SKM-1 treated with dmso at 0.1 percent for 144 hours (cell line): ENCODE measurements around the gene PPARGC1A.

ENCODE experiments used
- DNase-seq: peaks from one replicate; lab custom pipeline; 2025; ENCODE audit not compliant: unreplicated experiment; lab: John Stamatoyannopoulos, UW

The PPARGC1A gene

DNA sequence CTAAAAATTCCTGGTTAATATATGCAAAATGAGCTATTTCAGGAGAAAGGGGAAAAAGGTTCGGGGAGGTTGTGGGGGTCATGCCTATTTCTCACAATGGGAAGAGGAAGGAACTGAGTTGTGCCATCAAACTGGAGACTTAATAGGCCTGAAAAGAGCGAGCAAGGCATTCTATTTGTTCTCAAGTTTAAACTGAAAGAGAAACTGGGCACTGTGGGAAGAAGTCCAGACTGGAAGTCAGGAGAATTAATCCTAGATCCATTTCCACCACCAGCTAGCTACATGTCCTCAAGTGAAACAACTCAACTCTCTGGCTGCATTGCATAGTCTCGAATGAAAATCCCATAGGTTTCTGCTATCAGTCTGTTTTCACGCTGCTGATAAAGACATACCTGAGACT is 50.6 kb downstream of the PPARGC1A start:
- DNase-seq, result no peak

DNA sequence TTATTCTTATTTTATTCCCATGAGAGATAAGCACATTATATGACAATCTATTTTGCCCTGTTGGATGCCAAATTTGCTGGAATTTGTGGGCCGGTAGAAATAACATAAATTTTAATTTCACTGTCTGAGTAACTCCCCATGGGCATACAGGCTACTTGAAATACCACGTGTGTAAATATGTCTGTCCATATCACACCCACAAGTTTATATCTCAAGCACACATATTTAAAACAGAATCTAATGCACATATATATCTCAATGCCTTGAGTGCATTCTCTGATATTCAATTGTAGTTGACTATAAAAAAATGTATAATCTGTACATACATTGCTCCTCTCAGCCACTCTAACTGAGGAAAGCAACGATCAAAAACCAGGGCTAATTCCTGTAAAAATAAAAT is 51.2 kb downstream of the PPARGC1A start:
- DNase-seq, result no peak

DNA sequence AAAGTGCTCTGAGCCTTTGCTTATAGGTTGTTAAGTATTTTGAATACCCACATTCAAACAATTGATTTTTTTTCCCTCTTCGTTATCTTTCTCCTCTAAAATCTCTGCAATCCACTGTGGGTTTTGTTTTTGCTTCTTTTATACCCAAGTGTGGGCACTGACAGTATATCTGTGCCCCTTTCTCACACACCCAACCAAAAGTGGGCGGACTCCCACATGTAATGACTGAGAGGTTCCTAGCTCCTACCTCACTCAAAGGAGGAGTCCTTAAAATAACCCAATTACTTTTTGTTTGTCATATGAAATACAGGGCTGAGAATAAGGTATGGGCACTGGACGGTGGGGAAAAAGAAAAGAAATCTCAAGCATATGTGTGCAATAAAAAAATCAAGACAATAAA is 51.7 kb downstream of the PPARGC1A start:
- no peak for DNase-seq

DNA sequence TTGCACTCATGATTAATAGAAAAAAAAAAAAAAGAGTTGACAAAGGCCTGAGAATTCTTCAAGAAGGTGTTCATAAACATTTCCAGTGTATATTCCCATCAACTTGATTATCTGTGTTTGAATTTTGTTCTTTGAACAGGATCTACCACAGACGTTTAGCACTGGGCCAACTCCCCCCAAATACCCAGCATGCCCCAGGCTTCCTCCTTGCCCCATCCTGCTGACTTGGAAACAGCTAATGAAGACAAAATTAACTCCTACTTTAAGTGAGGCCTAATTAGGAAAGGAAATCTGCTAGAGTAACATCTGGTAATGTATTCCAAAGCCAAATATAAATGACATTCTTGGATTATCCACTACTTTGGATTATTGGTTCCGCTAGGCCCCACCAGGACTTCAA is 52.5 kb downstream of the PPARGC1A start:
- no peak for DNase-seq

DNA sequence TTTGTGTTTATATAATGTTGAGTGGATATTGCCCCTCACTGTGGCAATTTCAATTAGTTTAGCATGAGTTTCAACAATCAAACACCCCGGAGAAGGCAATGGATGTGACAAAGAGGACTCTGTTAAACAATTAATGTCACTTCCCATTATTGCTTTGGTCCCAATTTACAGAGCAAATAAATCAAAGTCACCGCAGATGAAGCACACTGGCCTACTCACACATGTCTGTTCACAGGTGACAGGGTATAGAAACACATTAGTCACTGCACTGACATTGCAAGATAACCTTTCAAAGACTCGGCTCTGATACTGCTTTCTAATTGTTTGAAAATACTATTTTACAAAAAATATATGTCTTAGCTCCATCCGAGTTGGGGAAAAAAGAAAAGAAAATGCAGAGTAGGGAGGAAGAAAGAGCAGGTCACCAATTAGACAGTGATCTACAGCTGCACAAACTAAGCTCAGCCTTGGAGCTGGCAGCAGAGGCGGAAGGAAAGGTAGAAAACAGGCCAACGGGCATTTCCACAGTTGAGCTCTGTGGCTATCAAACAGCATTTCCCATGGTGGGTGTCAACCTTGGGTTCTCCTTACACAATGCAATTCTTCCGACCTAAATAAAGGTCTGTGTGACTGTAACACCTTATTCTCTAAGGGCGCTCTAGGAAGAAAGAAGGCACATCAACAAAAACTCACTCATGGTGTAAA is 53.9 kb downstream of the PPARGC1A start:
- DNase-seq, result no peak

DNA sequence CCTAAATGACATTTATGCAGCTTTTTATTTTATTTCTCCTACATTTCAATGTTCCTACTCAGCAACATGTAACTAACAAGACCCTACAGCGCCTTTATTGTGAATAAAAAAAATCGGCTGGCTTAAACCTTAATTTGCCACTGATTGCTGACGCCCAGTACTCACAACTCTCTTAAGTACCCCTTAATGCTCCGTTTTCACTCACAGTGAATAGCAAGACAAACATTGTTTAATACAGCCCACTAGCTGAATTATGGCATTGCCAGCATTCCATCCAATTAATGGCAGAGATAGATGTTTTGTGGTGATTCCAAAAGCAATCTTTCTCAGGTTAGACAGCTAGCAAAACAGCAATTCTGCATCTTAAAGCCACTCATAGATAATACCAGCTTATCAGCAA is 61.1 kb downstream of the PPARGC1A start:
- DNase-seq, result no peak

DNA sequence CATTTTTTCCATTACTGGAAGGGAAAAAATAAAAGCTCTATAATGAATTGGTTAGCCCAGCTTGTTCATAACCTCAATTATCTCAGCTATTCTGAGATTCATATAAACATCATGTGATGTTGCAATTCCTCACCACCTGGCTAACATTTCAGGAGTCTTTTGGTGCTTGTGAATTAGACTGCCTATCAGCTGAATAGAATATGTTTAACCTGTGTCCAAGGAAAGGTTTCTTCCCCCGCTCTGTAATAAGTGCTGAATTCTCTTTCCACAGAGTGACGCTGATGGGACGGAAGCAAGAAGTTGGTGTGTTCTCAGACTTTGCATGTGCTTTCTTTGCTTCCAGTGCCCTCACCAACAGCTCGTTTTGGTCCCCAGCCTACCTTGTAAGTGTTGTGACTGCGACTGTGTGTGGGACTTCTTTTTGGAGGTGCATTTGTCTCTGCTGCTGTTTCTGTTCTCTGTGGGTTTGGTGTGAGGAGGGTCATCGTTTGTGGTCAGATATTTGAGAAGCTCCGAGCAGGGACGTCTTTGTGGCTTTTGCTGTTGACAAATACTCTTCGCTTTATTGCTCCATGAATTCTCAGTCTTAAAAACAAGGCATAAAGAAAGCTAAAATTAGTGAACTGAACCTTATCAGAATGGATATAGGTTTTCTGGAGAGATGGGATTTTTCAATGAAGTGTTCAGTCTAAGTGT is 61.7 kb downstream of the PPARGC1A start:
- DNase-seq, result no peak

DNA sequence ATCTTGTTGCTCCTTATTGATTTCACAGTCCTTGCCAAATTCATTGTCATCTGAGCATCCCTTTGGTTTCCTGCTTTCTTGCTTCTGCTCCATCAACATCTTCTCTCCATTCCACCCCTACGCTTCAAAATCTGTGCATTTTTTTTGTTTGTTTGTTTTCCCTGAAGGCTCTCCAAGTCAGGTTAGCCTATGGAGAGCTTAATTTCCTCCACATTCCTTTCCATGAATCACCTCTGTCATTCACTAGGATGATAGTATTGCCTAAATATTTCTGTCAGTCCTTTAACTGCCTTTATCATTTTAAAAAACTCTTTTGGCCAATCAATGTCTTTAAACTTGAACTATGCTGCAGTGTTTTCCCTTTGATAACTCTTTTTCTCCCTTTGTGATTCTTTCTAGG is 67.7 kb downstream of the PPARGC1A start:
- DNase-seq, result no peak

DNA sequence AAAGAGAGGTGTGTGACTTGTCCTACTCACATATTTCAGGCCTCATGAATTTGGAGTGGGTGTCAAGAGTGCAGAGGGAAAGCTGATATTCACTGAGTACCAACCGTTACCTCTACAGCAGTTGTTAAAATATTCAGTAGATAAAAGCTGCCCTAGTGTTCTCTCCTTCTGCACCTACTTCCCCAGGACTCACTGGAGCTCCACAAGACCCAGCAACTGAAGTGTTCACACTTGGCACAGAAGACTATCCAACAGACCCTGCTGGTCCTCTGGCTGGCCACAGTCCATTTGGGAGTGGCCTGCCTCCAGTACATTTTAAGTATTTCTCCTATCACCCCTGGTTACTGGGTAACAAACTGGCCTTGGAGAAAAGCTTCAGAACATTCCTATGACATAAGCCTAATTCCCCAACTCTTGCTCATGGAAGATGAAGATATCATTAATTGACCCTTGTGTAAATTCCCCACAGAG is 70.8 kb downstream of the PPARGC1A start:
- DNase-seq, result no peak

DNA sequence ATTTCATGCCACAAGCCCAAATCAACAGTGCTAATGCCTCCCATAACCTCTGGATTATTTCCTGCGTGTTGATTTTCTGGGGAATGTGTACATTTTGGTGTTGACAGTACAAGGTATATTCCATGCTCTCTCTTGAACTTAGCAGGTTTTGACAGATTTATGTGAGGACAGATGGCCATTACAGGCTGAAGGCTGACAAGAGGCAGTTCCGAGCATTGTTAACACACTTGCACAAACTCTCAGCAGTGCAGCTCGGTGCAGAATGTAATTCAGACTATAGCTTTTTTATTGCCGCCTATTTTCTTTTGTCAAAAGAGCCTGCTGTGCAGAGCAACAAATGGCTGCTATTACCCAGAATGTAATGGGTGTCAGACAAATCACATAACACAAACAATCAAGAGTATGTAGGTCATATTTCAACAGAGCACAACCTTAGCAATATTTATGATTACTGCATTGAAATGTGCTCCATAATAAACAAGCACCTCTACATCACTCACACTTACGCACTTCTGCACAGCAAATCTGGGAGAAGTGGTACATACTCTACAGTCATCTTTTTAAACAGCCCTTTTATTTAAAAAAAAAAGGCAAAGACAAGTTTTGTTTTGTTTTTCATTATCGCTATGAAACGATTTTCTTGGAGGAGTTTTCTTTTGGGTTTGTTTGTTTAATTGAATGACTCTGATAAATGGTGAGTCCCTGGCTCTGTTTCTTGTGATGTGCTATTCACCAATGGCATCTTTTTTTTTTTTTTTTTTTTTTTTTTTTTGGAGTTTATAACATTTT is 71.6 kb downstream of the PPARGC1A start:
- DNase-seq, result no peak

DNA sequence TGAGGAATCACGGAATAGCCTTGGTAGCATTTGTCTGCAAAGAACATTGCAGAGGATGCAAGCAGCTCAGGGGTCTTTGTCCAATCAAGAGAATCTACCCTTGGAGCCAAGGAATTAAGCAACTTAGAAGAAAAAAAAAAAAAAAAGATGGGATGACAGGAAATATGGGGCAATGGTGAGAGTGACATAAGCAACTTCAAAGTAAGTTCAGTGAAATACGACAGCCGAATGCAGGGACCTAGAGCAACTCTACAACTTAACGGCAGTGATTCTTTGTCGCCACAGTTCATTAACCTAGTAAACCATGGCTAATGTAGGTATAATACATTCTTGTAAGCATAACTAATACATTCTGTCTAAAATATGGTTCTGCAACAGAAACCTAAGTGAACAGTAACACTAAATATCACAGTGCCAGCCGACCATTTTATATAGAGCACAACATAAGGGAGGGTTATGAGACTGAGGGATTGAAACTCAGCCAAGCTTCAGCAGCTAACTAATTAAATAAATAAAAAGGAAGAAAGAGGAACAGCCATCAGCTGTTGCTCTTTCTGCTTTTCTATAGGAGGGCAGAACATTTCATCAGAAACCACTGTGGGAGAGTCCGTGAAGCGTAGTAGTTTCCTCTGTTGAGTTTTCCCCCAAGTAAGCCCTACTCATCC is 74.7 kb downstream of the PPARGC1A start:
- no peak for DNase-seq

DNA sequence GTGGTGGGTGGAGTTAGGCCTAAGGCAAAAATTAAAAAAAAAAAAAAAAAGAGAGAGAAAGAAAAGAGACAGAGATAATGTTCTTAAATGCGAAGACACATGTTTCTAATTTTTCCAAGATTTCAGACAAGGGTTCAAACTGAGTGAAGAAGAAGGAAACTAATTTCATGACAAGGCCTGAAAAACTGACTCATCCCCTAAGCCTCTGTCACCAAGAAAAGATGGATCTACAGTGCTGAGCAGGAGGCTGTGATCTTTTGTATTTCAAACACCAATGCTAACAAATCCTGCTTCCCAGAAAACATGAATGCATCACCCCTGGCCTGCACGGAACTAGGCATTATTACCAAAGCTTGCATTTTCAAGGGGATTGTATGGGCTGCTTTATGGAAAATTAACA is 75.3 kb downstream of the PPARGC1A start:
- DNase-seq, result no peak

DNA sequence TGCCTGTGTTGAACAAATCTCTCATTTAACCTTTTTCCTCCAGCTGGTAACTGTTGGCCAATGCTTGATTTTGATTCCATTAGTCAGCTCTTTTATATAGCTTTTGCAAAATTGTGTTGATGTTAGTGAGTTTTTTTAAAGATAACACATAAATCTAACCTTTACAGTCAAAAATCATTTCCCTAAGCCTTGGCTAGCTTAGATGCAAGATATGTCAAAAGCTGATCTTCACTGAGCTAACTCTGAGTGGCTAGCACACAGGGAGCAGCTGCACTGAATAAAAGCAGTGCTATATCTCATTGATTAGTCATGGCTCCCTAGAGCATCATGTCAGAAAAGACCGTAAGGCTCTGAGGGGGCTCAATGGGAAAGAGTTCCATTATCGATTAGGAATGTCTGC is 78.7 kb downstream of the PPARGC1A start:
- DNase-seq, result no peak

DNA sequence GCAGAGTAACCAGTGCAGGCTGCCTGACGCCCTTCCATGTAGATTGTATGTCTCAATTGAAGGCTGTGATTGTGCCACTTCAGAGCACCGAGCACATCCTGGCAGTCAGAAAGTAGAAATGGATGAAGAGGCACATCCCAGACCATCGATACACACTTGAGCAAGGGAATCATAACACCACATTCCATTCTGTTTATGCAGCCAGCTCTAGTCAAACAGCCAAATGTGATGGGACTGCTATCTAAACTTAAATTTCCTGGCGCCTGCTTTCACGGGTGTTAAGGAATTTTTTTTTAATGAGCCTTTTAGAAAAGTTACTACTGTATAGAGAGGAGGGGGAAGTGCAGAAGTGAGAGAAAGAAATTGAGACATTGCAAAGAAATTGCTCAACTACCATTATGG is 84.4 kb downstream of the PPARGC1A start:
- no peak for DNase-seq

DNA sequence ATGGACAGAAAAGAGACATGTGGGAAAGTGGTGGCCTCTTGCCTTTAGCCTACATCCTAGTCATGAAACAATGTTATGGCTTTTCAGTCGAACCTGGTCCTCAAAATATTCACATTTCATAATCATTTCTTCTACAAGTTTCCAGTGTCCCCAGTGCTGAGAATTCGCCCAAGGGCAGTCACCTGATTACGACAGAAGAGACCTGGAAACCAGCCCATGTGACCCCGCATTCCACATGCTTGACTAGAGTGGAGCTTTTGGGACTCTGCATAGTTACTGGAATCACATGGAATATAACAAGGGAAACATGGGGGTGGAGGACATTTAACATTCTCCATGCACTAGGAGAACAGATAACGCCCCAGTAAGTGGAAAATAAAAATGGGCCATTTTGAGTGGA is 100.1 kb downstream of the PPARGC1A start:
- no peak for DNase-seq

DNA sequence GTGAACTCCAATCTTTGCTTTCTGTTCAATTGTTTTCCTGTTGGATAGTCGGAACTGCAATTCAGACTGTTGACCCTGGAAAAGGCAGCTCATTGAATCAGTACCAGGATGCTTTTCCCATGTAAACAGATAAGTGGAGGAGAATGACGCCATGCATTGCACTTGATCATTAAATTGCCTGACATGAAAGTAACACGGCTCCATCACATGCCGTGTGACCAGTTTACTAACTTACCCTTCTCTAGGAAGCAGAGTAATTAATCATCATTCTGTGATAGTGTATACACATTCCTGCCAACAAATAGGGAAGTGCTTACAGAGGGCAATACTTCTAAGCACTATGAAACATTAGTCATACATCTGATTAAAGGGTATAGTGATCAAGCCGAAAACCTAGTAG is 101.4 kb downstream of the PPARGC1A start:
- no peak for DNase-seq

DNA sequence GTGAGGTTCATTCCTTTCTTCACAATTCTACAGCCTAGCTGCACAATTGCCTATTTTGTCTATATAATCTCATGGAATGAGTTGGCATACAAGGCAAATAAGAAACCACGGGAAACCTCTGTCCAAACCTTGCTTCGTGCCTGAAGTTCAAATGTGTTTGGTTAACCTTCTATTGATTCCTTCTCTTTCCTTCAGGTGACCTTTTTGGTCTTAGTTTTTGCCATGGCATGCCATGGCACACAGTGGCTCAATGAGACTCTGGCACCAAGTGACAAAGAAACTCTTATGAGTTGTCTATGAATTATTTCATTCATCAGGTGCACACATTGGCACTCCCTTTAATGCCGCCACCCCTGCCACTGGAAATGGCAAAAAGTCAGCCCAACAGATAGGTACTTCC is 101.8 kb downstream of the PPARGC1A start:
- DNase-seq, result no peak

DNA sequence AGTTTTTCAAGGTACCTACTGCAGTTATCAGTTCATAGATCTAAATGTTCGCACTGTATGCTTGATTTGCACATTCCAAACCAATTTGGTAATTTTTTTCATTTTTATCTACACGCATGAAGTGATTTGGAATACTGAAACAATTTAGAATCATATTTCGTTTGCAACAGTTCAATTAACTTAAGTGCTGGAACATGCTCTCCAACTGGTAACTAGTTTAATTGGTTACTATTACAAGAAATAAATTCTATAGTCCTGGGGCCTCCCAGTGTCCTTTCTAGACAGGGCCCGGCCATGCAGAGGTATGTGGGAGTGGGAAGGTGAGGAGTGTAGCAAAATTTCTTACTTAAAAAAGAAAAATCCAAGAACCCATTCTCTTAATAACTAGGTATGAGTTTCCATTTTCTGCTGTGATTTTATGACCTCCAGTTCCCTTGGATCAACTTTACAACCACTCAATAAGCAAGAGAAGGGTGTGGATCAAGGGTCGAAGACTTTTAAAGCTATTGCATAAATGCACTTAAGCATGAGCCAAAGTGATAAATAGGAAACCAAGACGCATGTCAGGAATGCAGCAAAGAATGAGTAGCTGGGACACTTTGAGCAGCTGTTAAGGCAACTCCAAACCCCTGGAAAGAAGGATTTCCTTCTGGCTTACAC is 106.9 kb downstream of the PPARGC1A start:
- no peak for DNase-seq

DNA sequence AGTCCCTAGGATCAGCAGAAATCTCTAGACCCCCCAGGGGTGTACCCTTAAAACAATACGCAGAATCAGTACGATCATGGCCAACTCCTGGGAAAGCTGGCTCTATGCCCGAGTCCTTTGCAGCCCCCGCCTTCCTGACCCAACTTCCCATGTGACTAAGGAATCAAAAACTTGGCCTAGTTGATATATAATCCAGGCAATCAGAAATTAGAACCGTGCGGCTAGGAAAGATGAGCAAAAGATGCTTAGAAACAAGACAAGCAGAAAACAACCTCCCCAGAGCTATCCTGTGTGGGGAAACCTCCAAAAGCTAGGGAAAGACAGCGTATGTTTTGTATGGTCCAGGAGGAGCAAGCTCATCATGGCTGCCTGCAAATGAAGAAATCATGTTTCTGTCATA is 110.0 kb downstream of the PPARGC1A start:
- no peak for DNase-seq

DNA sequence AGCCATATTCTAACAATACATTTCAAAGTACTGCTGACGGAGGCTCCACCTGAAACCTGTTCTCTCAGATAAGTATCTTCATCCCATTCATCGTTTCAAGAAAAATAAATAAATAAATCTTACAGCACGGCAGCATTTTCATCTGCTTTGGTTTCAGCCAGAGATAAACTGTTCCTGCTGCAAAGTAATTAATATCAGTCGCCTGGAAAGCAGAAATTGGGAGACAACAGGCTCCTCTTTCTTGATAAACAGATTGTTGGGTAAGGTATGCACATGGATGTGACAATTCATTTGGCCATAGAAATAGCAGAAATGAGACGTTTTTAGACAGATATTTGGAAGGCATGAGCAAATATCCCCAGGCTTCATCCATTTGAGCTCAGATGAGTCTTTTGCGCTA is 110.4 kb downstream of the PPARGC1A start:
- DNase-seq, result no peak

DNA sequence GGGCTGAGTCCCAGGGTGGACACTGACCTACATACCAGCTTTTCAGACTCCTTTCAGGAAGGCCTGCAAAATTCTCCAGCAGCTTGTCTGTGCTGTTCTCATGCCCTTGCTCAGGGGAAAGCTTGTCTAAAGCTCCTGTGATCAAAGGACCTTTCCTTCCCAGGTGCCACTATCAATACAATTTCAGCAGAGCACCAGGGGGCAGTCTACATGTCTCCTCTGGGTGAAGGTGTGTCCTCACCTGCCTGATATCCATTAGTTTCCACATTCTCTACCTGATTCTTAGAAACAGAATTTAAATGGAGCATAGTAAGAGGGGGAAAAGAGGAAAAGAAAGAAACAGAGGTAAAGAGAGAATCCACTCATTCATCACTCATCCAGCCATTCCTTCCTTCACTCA is 114.2 kb downstream of the PPARGC1A start:
- DNase-seq, result no peak
